Peyer's patch (tissue), 4 donors: Measurements from ENCODE around the gene TULP1.

Experiments used
- CTCF ChIP-seq, 6 experiments: fragments of 450-650 bp in 4 of 6; fragments of 200-600 bp in 2 of 6; sonication (generic) in 1 of 6; IDR thresholded peaks; one replicate each; pipeline ENCODE4 v1.5.1; 2017 to 2019; ENCODE audit warnings: antibody characterized with exemption in 6 of 6, mild to moderate bottlenecking in 3 of 6, moderate library complexity in 1 of 6
- POLR2A ChIP-seq, 2 donors: fragments of 450-650 bp; IDR thresholded peaks; one replicate each; pipeline ENCODE4 v1.5.1; 2017; ENCODE audit warnings: antibody characterized with exemption in 2 of 2, mild to moderate bottlenecking in 2 of 2, moderate library complexity in 2 of 2

- TF ChIP-seq POLR2A (IDR thresholded peaks at IDR 0.05) (no peak), CTCF (IDR thresholded peaks at IDR 0.05) (no peak)
Measured at GRCh38 chr6:35477551-35478179, 35.0 kb downstream of the TULP1 start.
